Natural killer cell (primary cell): ENCODE results near the gene DDX60. TPM values are rescaled to one million over a fixed set of nuclear protein-coding genes. Genes with fewer than 3 reads are reported as not detected.

ENCODE experiments used
- ATAC-seq, 3 donors: fragments of 150-1000 bp in 2 of 3; fragments of 200-7000 bp in 1 of 3; cut with Tn5 transposase; 1 replicate in 1 of 3; 2 replicates in 2 of 3; pipeline ENCODE4 v1.10.0; 2021; ENCODE audit warnings: mild to moderate bottlenecking in 2 of 3, moderate library complexity in 2 of 3
- DNase-seq, 2 donors: peaks; one replicate each; pipeline versions ENCODE4 v3.0.0 to v3.0.0-alpha.2; 2013 to 2021; ENCODE audit warnings: mixed read lengths in 1 of 2
- H3K27ac ChIP-seq: one replicate; pipeline ENCODE4 v1.5.1; 2013; ENCODE audit warnings: mild to moderate bottlenecking, low read length
- H3K27me3 ChIP-seq: one replicate; pipeline ENCODE4 v1.6.1; 2013; ENCODE audit warnings: low read length; ENCODE audit not compliant: control insufficient read depth, insufficient read depth
- H3K36me3 ChIP-seq: one replicate; pipeline ENCODE4 v1.6.1; 2013; ENCODE audit warnings: low read length; ENCODE audit not compliant: control insufficient read depth, insufficient read depth
- H3K4me1 ChIP-seq: one replicate; pipeline ENCODE4 v1.6.1; 2013; ENCODE audit warnings: low read length; ENCODE audit not compliant: control insufficient read depth, insufficient read depth
- H3K4me3 ChIP-seq: one replicate; pipeline ENCODE4 v1.5.1; 2013; ENCODE audit warnings: low read length
- H3K9me3 ChIP-seq: one replicate; pipeline ENCODE4 v1.6.1; 2013; ENCODE audit warnings: low read length; ENCODE audit not compliant: control insufficient read depth, insufficient read depth
- H3K27ac Mint-ChIP-seq, 2 donors: one replicate each; pipeline ENCODE4 v1.8.0; 2022; ENCODE audit warnings: mild to moderate bottlenecking in 2 of 2, mixed read lengths in 2 of 2, moderate library complexity in 1 of 2
- H3K27me3 Mint-ChIP-seq, 2 donors: one replicate each; pipeline ENCODE4 v1.8.0; 2022; ENCODE audit warnings: low read depth in 2 of 2, mixed read lengths in 2 of 2
- H3K36me3 Mint-ChIP-seq: one replicate; pipeline ENCODE4 v1.8.0; 2022; ENCODE audit warnings: mixed read lengths
- H3K4me1 Mint-ChIP-seq, 2 donors: one replicate each; pipeline ENCODE4 v1.8.0; 2022; ENCODE audit warnings: mixed read lengths in 2 of 2
- H3K4me3 Mint-ChIP-seq: one replicate; pipeline ENCODE4 v1.8.0; 2022; ENCODE audit warnings: mild to moderate bottlenecking, moderate library complexity, mixed read lengths
- H3K9me3 Mint-ChIP-seq, 2 donors: one replicate each; pipeline ENCODE4 v1.8.0; 2022; ENCODE audit warnings: mixed read lengths in 2 of 2
- WGBS: methylation state at CpG from one replicate; pipeline ENCODE4 v1.1.7; 2013; ENCODE audit warnings: missing lambda C conversion rate; ENCODE audit not compliant: insufficient coverage; 5-methylcytosine and 5-hydroxymethylcytosine counted together
- intact Hi-C: fragments of 100-400 bp; cut with micrococcal nuclease; formaldehyde crosslinking; loops from one replicate; pipeline ENCODE4 v1.14.2; 2022
- total RNA-seq, 4 donors: library from RNA; stranded (reverse); fragments of 120-200 nt in 1 of 4; gene quantifications; one replicate each; pipeline versions ENCODE4 v1.2.3 to v1.2.4, GENCODE V29; 2013 to 2022
- TF ChIP-seq, protein P1 (sequence below): fragments of 200-600 bp; IDR thresholded peaks from one replicate; pipeline ENCODE4 v1.8.0; 2022; ENCODE audit warnings: antibody characterized with exemption

Gene DDX60, protein sequence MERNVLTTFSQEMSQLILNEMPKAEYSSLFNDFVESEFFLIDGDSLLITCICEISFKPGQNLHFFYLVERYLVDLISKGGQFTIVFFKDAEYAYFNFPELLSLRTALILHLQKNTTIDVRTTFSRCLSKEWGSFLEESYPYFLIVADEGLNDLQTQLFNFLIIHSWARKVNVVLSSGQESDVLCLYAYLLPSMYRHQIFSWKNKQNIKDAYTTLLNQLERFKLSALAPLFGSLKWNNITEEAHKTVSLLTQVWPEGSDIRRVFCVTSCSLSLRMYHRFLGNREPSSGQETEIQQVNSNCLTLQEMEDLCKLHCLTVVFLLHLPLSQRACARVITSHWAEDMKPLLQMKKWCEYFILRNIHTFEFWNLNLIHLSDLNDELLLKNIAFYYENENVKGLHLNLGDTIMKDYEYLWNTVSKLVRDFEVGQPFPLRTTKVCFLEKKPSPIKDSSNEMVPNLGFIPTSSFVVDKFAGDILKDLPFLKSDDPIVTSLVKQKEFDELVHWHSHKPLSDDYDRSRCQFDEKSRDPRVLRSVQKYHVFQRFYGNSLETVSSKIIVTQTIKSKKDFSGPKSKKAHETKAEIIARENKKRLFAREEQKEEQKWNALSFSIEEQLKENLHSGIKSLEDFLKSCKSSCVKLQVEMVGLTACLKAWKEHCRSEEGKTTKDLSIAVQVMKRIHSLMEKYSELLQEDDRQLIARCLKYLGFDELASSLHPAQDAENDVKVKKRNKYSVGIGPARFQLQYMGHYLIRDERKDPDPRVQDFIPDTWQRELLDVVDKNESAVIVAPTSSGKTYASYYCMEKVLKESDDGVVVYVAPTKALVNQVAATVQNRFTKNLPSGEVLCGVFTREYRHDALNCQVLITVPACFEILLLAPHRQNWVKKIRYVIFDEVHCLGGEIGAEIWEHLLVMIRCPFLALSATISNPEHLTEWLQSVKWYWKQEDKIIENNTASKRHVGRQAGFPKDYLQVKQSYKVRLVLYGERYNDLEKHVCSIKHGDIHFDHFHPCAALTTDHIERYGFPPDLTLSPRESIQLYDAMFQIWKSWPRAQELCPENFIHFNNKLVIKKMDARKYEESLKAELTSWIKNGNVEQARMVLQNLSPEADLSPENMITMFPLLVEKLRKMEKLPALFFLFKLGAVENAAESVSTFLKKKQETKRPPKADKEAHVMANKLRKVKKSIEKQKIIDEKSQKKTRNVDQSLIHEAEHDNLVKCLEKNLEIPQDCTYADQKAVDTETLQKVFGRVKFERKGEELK (N-terminal part only)
- 10 to 100 TPM; 29.4 to 37.2 (median 31.5) TPM for total RNA-seq
- total RNA-seq (2013), result 68.3 TPM

DNA sequence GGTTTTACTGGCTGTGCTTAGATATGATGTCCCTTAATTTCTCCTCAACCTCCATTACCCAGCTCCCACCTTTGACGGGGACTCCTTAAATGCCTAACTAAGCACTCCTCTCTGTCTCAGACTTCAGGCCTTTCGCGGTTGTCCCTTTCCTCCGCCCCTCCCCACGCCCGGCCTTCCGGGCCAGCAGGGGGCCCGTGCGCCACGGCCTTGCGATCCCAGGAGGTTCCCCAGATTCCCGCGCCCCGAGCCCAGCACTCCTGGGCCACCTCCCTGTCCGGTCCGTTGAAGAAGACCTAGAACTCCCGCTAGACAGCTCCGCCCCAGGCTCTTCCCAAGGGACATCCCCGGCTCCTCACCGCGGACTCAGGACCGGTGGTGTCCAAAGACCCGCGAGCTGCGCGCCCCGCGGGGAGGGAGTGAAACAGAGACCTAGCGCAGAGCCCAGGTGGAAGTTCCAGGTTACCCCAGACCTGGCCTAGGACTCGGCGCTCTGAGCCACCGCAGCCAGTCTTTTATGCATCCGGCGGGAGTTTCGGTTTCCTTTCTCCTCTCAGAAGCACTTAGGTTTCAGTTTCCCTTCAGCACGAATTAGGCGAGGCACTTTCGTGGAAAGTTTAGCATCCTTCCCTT lies at the start of gene DDX60:
Gene DDX60, minus strand, starts transcription at position 487 of the 630 bp plus-strand sequence. CDS start 7,493 bp downstream, outside the sequence.
- Mint-ChIP-seq H3K36me3 (no peaks in the 10 kb centered on the region), H3K4me3 (peak within 1 kb of the TSS; percentile 94), H3K9me3 (no peaks in the 10 kb centered on the region), H3K27ac (peak within 1 kb of the TSS; percentile 96 to 99), H3K27me3 (no peaks in the 10 kb centered on the region), H3K4me1 (peaks cover 26 to 33% of the 10 kb centered on the region in 2 donors)
- intact Hi-C loops, result loop anchor here (1.0 to 10.0 kb wide), 3 partner anchors 162 to 1706 kb away; partner anchors contain the start of genes DDX60L and MFAP3L
- H3K27me3 ChIP-seq, result no peaks in the 10 kb centered on the region
- DNase-seq, result peak; percentile 79 to 95
- H3K27ac ChIP-seq, result peak within 1 kb of the TSS; percentile 93
- peak within 1 kb of the TSS; percentile 83 for H3K4me3 ChIP-seq
- no peaks in the 10 kb centered on the region for H3K9me3 ChIP-seq
- no peaks in the 10 kb centered on the region for H3K36me3 ChIP-seq
- under 1% methylated on average over 35 of the region's 38 CpGs for WGBS
- TF ChIP-seq, protein P1, sequence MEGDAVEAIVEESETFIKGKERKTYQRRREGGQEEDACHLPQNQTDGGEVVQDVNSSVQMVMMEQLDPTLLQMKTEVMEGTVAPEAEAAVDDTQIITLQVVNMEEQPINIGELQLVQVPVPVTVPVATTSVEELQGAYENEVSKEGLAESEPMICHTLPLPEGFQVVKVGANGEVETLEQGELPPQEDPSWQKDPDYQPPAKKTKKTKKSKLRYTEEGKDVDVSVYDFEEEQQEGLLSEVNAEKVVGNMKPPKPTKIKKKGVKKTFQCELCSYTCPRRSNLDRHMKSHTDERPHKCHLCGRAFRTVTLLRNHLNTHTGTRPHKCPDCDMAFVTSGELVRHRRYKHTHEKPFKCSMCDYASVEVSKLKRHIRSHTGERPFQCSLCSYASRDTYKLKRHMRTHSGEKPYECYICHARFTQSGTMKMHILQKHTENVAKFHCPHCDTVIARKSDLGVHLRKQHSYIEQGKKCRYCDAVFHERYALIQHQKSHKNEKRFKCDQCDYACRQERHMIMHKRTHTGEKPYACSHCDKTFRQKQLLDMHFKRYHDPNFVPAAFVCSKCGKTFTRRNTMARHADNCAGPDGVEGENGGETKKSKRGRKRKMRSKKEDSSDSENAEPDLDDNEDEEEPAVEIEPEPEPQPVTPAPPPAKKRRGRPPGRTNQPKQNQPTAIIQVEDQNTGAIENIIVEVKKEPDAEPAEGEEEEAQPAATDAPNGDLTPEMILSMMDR, result peak; percentile 35
- peaks cover 6% of the 10 kb centered on the region for H3K4me1 ChIP-seq
- peak; percentile 92 to 95 (median 94) for ATAC-seq

DNA sequence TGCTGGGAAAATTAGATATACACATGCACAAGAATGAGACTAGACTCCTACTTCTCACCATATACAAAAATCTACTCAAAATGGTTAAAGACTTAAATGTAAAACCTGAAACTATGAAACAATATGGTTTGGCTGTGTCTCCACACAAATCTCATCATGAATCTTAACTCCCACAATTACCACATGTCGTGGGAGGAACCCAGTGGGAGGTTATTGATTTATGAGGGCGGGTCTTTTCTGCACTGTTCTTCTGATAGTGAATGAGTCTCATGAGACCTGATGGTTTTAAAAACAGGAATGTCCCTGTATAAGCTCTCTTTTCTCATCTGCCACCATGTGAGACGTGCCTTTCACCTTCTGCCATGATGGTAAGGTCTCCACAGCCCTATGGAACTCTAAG lies 48.5 kb upstream of the DDX60 start:
- Histone ChIP-seq H3K4me3 (no peak overlapping the region), H3K9me3 (no peaks in the 10 kb centered on the region), H3K4me1 (no peaks in the 10 kb centered on the region), H3K36me3 (peaks cover 24% of the 10 kb centered on the region), H3K27ac (no peak overlapping the region), H3K27me3 (no peaks in the 10 kb centered on the region)
- peaks cover 21 to 25% of the 10 kb centered on the region in 2 donors for H3K4me1 Mint-ChIP-seq
- H3K27me3 Mint-ChIP-seq, result no peaks in the 10 kb centered on the region
- TF ChIP-seq, protein P1, result no peak
- H3K36me3 Mint-ChIP-seq, result peaks cover 21% of the 10 kb centered on the region
- H3K4me3 Mint-ChIP-seq, result no peak overlapping the region
- WGBS, result 86% methylated on average over 1 of the region's 3 CpGs
- ATAC-seq, result no peak
- H3K27ac Mint-ChIP-seq, result peak overlapping the region in 1 of 2 donors; percentile 21
- intact Hi-C loops, result no loop called here
- DNase-seq, result no peak
- no peaks in the 10 kb centered on the region for H3K9me3 Mint-ChIP-seq

DNA sequence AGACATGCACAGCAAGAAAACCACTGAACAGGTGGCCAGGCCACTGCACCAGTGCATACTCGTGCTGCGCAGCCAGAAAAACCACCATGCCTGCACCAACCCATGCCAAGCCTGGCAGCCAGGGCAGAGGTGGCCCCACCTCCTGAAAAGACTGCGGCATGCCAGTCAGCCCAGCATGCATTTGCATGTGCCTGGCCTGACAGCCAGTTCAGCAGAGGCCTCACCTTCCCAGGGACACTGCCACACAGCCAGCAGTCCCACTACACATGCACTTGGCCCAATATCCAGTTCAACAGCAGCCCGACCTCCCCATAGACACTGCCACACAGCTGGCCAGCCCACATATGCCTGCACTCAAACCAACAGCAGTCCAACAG lies 43.5 kb upstream of the DDX60 start:
- no peaks in the 10 kb centered on the region for H3K4me1 ChIP-seq
- no peaks in the 10 kb centered on the region for H3K27me3 ChIP-seq
- intact Hi-C loops, result no loop called here
- peaks cover 29% of the 10 kb centered on the region for H3K36me3 Mint-ChIP-seq
- no peaks in the 10 kb centered on the region for H3K27me3 Mint-ChIP-seq
- H3K36me3 ChIP-seq, result peaks cover 34% of the 10 kb centered on the region
- TF ChIP-seq, protein P1, result no peak
- ATAC-seq (no peak), DNase-seq (no peak)
- no peak overlapping the region for H3K27ac ChIP-seq
- no peaks in the 10 kb centered on the region for H3K9me3 ChIP-seq
- WGBS, result 73% methylated on average over 4 of the region's 4 CpGs
- H3K4me3 Mint-ChIP-seq, result no peak overlapping the region
- peaks cover 0 to 2% of the 10 kb centered on the region in 2 donors for H3K9me3 Mint-ChIP-seq
- peaks cover 22 to 26% of the 10 kb centered on the region in 2 donors for H3K4me1 Mint-ChIP-seq
- no peak overlapping the region for H3K27ac Mint-ChIP-seq
- no peak overlapping the region for H3K4me3 ChIP-seq
